HG02938 (cell line): ENCODE results near the gene ZNF438.
"Not testable (repeated sequence)": the region's sequence is repeated elsewhere in the genome, so short reads cannot be mapped to it uniquely, and the experiment has no call there.

Experiments used
- ATAC-seq: cut with Tn5 transposase; IDR thresholded peaks from one replicate; pipeline ENCODE4 v1.9.1; 2021; ENCODE audit warnings: mild to moderate bottlenecking, moderate library complexity; ENCODE audit not compliant: unreplicated experiment

Gene ZNF438

GRCh38 chr10:31031558-31032257, at the start of gene ZNF438:
Gene ZNF438 (minus strand): TSS chr10:31031865. CDS start chr10:30877034, 154,831 bp downstream.
- peak; percentile 81 for ATAC-seq

- ATAC-seq: no peak
Measured at GRCh38 chr10:31076610-31076988, 44.9 kb upstream of the ZNF438 start.

GRCh38 chr10:31075881-31076609, 44.4 kb upstream of the ZNF438 start:
- no peak for ATAC-seq

GRCh38 chr10:31075434-31075833, 43.8 kb upstream of the ZNF438 start:
- ATAC-seq: no peak

- ATAC-seq: no peak
Measured at GRCh38 chr10:31074722-31075086, 43.0 kb upstream of the ZNF438 start.

GRCh38 chr10:31073996-31074721, 42.5 kb upstream of the ZNF438 start:
- ATAC-seq: no peak

- no peak for ATAC-seq
Measured at GRCh38 chr10:31073211-31073610, 41.5 kb upstream of the ZNF438 start.

GRCh38 chr10:31072451-31072850, 40.8 kb upstream of the ZNF438 start:
- no peak for ATAC-seq

- ATAC-seq: no peak
Measured at GRCh38 chr10:31071232-31072005, 39.8 kb upstream of the ZNF438 start.

GRCh38 chr10:31070691-31071090, 39.0 kb upstream of the ZNF438 start:
- ATAC-seq: no peak

GRCh38 chr10:31070025-31070424, 38.4 kb upstream of the ZNF438 start:
- no peak for ATAC-seq

GRCh38 chr10:31069411-31069810, 37.7 kb upstream of the ZNF438 start:
- no peak for ATAC-seq

- no peak for ATAC-seq
Measured at GRCh38 chr10:31064348-31064747, 32.7 kb upstream of the ZNF438 start.

- ATAC-seq: no peak
Measured at GRCh38 chr10:31063841-31064240, 32.2 kb upstream of the ZNF438 start.

- ATAC-seq: no peak
Measured at GRCh38 chr10:31062856-31063255, 31.2 kb upstream of the ZNF438 start.

- ATAC-seq: no peak
Measured at GRCh38 chr10:31061941-31062340, 30.3 kb upstream of the ZNF438 start.

- ATAC-seq: no peak
Measured at GRCh38 chr10:31058795-31059703, 27.4 kb upstream of the ZNF438 start.

- not testable (repeated sequence) for ATAC-seq
Measured at GRCh38 chr10:31056678-31057077, 25.0 kb upstream of the ZNF438 start.

- no peak for ATAC-seq
Measured at GRCh38 chr10:31055573-31056251, 24.0 kb upstream of the ZNF438 start.
